ENCODE results near the gene ZNF385B. TPM values are rescaled to one million over a fixed set of nuclear protein-coding genes. Genes with fewer than 3 reads are reported as not detected.

ZNF385B gene
- total and polyA plus RNA-seq, 10 of the 15 experiments (the other 5 are each of a cell fraction or from before 2014, with no cell fraction given), result not detected

GRCh38 chr2:179802051-179802882 is 59.1 kb downstream of the ZNF385B start (continued):
- TF ChIP-seq, protein P1, sequence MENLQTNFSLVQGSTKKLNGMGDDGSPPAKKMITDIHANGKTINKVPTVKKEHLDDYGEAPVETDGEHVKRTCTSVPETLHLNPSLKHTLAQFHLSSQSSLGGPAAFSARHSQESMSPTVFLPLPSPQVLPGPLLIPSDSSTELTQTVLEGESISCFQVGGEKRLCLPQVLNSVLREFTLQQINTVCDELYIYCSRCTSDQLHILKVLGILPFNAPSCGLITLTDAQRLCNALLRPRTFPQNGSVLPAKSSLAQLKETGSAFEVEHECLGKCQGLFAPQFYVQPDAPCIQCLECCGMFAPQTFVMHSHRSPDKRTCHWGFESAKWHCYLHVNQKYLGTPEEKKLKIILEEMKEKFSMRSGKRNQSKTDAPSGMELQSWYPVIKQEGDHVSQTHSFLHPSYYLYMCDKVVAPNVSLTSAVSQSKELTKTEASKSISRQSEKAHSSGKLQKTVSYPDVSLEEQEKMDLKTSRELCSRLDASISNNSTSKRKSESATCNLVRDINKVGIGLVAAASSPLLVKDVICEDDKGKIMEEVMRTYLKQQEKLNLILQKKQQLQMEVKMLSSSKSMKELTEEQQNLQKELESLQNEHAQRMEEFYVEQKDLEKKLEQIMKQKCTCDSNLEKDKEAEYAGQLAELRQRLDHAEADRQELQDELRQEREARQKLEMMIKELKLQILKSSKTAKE (IDR thresholded peaks at IDR 0.05; ENCODE audit: low read depth, poor library complexity, severe bottlenecking), result no peak
- no peak for TF ChIP-seq SMAD5 (IDR thresholded peaks at IDR 0.05; ENCODE audit: low read depth)
- no peak for TF ChIP-seq POLR2A (IDR thresholded peaks at IDR 0.05; ENCODE audit: low read depth, low read length)
- TF ChIP-seq CBX5 (IDR thresholded peaks at IDR 0.05; ENCODE audit: low read depth), result no peak

DNA sequence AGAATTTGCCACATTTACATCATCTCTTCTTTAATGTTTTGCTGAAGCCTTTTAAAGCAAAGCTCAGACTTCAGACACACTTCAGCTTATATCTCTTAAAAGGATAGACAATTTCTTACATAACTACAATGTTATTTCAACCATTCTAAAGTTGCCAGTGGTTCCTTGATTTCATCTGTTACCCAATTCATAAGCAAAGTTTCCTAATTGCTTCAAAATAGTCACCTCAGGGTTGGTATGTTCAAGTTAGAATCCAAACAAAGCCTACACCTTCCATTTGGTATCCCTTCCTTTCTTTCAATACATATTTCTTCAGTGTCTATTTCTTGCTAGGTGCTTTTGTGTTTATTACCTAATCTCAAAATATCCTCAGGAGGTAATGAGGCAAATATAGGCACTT is 60.6 kb downstream of the ZNF385B start:
- H3K79me2 ChIP-seq (ENCODE audit: control insufficient read depth, insufficient read depth, low read length), result no peaks in the 10 kb centered on the region
- POLR2A ChIA-PET, result no interaction called here
- DNase-seq (ENCODE audit: low read depth, low spot score) (no peak), FAIRE-seq (no peak), ATAC-seq (no peak)
- no TSS peak for BruUV-seq (replicated peaks)
- no peaks in the 10 kb centered on the region for H3K36me3 ChIP-seq (ENCODE audit: control insufficient read depth in 2 of 2, insufficient read depth in 2 of 2, low read length in 1 of 2)
- no peak overlapping the region for H2AFZ ChIP-seq (ENCODE audit: control insufficient read depth, low read depth, low read length)
- no peaks in the 10 kb centered on the region for H3K27me3 ChIP-seq (replicated peaks in 1 of 2; ENCODE audit: control insufficient read depth in 2 of 2, insufficient read depth in 2 of 2, low read length in 1 of 2)
- no peaks in the 10 kb centered on the region for H4K20me1 ChIP-seq (ENCODE audit: control insufficient read depth, insufficient read depth)
- intact Hi-C loops (cut with micrococcal nuclease; ENCODE audit: unreplicated experiment) (no loop called here), in situ Hi-C loops (cut with MboI) (no loop called here)
- TF ChIP-seq HDAC2 (IDR thresholded peaks at IDR 0.05) (no peak), CREM (IDR thresholded peaks at IDR 0.05; ENCODE audit: low read depth) (no peak)
- CTCF ChIA-PET, result no interaction called here
- H3K9me3 ChIP-seq (replicated peaks; ENCODE audit: control insufficient read depth, insufficient read depth, low read length), result no peaks in the 10 kb centered on the region
- H3K4me3 ChIP-seq, result no peak overlapping the region
- no peak overlapping the region for H3K27ac ChIP-seq (ENCODE audit: control insufficient read depth, insufficient read depth)
- RAD21 ChIA-PET (ENCODE audit: unreplicated experiment), result no interaction called here
- H3K4me1 ChIP-seq (ENCODE audit: control insufficient read depth, insufficient read depth, low read length), result no peaks in the 10 kb centered on the region
- no peak overlapping the region for H3K4me2 ChIP-seq (ENCODE audit: control insufficient read depth, insufficient read depth)
- SMC1A ChIA-PET (ENCODE audit: uncharacterized antibody, unreplicated experiment), result interaction anchor here (1.1 to 1.9 kb wide), 2 partner anchors 9 to 29 kb away, joined by 5 to 6 read pairs; no protein-coding TSS in a partner anchor
- no peak overlapping the region for H3K9ac ChIP-seq (ENCODE audit: control insufficient read depth, insufficient read depth, low read length)
